Articular chondrocyte of knee joint (primary cell): ENCODE data around the gene HIVEP2. TPM values are rescaled to one million over a fixed set of nuclear protein-coding genes. Genes with fewer than 3 reads are reported as not detected.

Source experiments
- total RNA-seq: library from RNA; depleted of rRNA; stranded (reverse); fragments of >200 nt; gene quantifications from 2 replicates; pipeline ENCODE4 v1.2.3, GENCODE V29; 2012

HIVEP2 gene
- total RNA-seq, result 30.3 and 37.1 TPM in 2 replicates

GRCh38 chr6:142945049-142945445 is at the start of gene HIVEP2:
Gene HIVEP2 (minus strand): TSS chr6:142945176. CDS start chr6:142774738, 170,438 bp downstream.

Other genes starting within 250 kb of the HIVEP2 start
- 71.2 and 74.2 TPM in 2 replicates for gene AIG1, start 115.7 kb upstream of the HIVEP2 start, total RNA-seq